HepG2 (cell line): Measurements from ENCODE around the gene OVOL2. TPM values are rescaled to one million over a fixed set of nuclear protein-coding genes. Genes with fewer than 3 reads are reported as not detected.

Source experiments
- ATAC-seq: fragments of 200-7000 bp; cut with Tn5 transposase; 3 replicates; pipeline ENCODE4 v1.9.1; 2020; ENCODE audit warnings: mild to moderate bottlenecking, moderate library complexity
- BruUV-seq: library from RNA; stranded (reverse); fragments of 400-500 nt; replicated peaks from 2 replicates; lab custom pipeline; 2021; lab: Mats Ljungman, UMichigan
- CTCF ChIA-PET: fragments of 300-600 bp; formaldehyde crosslinking; extraction: SDS; loops from one replicate; lab custom pipeline; 2021; ENCODE audit warnings: low total read pairs, inconsistent platforms, low intra/inter-chr PET ratio; lab: Yijun Ruan, JAX
- POLR2A ChIA-PET: fragments of 350-600 bp; sonication (Branson Sonifier 250); formaldehyde crosslinking; loops from one replicate; lab custom pipeline; 2020; ENCODE audit warnings: antibody characterized with exemption, inconsistent platforms; lab: Yijun Ruan, JAX
- DNase-seq: peaks from one replicate; pipeline ENCODE4 v3.0.0-alpha.2; 2015; ENCODE audit warnings: low spot score
- FAIRE-seq: peaks from 3 replicates; lab custom pipeline; 2011; peaks lifted over from hg19 to GRCh38; lab: Jason Lieb, UNC
- H2AFZ ChIP-seq: one replicate; pipeline ENCODE4 v1.6.1; 2011; ENCODE audit warnings: low read length, inconsistent platforms
- H3K27ac ChIP-seq: fragments of 300-600 bp; 3 replicates; pipeline ENCODE4 v1.8.0; 2011; ENCODE audit warnings: mixed run types, mild to moderate bottlenecking, mixed read lengths, low read length, inconsistent platforms; ENCODE audit not compliant: insufficient read depth; ENCODE audit errors: extremely low read length
- H3K27me3 ChIP-seq, 2 experiments: fragments of 200-600 bp in 1 of 2; 2 replicates in 1 of 2; 3 replicates in 1 of 2; pipeline versions ENCODE4 v1.6.0 to v1.8.0; 2011; ENCODE audit warnings: low read length in 2 of 2, mild to moderate bottlenecking in 2 of 2, moderate library complexity in 2 of 2, inconsistent platforms in 1 of 2; ENCODE audit not compliant: insufficient read depth in 2 of 2, control insufficient read depth in 1 of 2
- H3K36me3 ChIP-seq, 2 experiments: fragments of 200-600 bp in 1 of 2; replicated peaks in 1 of 2; 2 replicates in 1 of 2; 3 replicates in 1 of 2; pipeline versions ENCODE4 v1.5.1 to v1.8.0; 2011; ENCODE audit warnings: low read length in 2 of 2, inconsistent platforms in 1 of 2; ENCODE audit not compliant: insufficient read depth in 2 of 2, control insufficient read depth in 1 of 2
- H3K4me1 ChIP-seq: 2 replicates; pipeline ENCODE4 v1.5.1; 2012; ENCODE audit warnings: low read length, inconsistent platforms; ENCODE audit not compliant: insufficient read depth
- H3K4me2 ChIP-seq: 2 replicates; pipeline ENCODE4 v1.6.0; 2011; ENCODE audit warnings: low read depth, low read length, inconsistent platforms
- H3K4me3 ChIP-seq, 3 experiments: fragments of 200-600 bp in 1 of 3; sonication (generic), shearing (Covaris generic) in 1 of 3; replicated peaks in 1 of 3; 2 replicates each; pipeline ENCODE4 v1.5.1; 2011 to 2016; ENCODE audit warnings: low read length in 3 of 3, inconsistent platforms in 2 of 3, low read depth in 2 of 3, mild to moderate bottlenecking in 2 of 3, control low read depth in 1 of 3, mixed read lengths in 1 of 3; ENCODE audit not compliant: insufficient read depth in 1 of 3
- H3K79me2 ChIP-seq: one replicate; pipeline ENCODE4 v1.6.1; 2011; ENCODE audit warnings: low read length, inconsistent platforms; ENCODE audit not compliant: insufficient read depth
- H3K9ac ChIP-seq: 2 replicates; pipeline ENCODE4 v1.6.0; 2011; ENCODE audit warnings: mild to moderate bottlenecking, low read depth, low read length, inconsistent platforms; ENCODE audit not compliant: insufficient read depth
- H3K9me3 ChIP-seq: 2 replicates; pipeline ENCODE4 v1.5.1; 2012; ENCODE audit warnings: mild to moderate bottlenecking, low read length
- H4K20me1 ChIP-seq: 2 replicates; pipeline ENCODE4 v1.6.0; 2011; ENCODE audit warnings: inconsistent platforms, mild to moderate bottlenecking, low read length, moderate library complexity; ENCODE audit not compliant: insufficient read depth
- AHR ChIP-seq: IDR thresholded peaks from 2 replicates; pipeline ENCODE4 v1.6.1; 2018; ENCODE audit warnings: missing genetic modification reagents, missing compliant biosample characterization
- PHF5A ChIP-seq: IDR thresholded peaks from one replicate; pipeline ENCODE4 v1.6.1; 2018; ENCODE audit warnings: low read depth, missing genetic modification reagents; ENCODE audit not compliant: unreplicated experiment
- SMC3 ChIP-seq: IDR thresholded peaks from 2 replicates; pipeline ENCODE4 v1.6.1; 2011; ENCODE audit warnings: low read length, improper control_type of control experiment
- SOX13 ChIP-seq, 3 experiments: fragments of 450-650 bp in 1 of 3; sonication (generic) in 1 of 3; formaldehyde crosslinking in 1 of 3; IDR thresholded peaks in 2 of 3; conservative IDR thresholded peaks in 1 of 3; 2 replicates each; pipeline versions ENCODE4 v1.5.0 to v1.6.1; 2016 to 2020; ENCODE audit warnings: antibody characterized with exemption in 1 of 3, mild to moderate bottlenecking in 1 of 3, missing compliant biosample characterization in 1 of 3, missing genetic modification reagents in 1 of 3, moderate library complexity in 1 of 3
- SOX5 ChIP-seq: IDR thresholded peaks from 2 replicates; pipeline ENCODE4 v1.6.1; 2016; ENCODE audit warnings: borderline replicate concordance
- SOX6 ChIP-seq, 2 experiments: fragments of 450-650 bp in 1 of 2; sonication (generic) in 1 of 2; formaldehyde crosslinking in 1 of 2; IDR thresholded peaks; 2 replicates each; pipeline versions ENCODE4 v1.4.0 to v1.6.1; 2017 to 2020; ENCODE audit warnings: antibody characterized with exemption in 1 of 2, mild to moderate bottlenecking in 1 of 2, missing genetic modification reagents in 1 of 2
- SP5 ChIP-seq: IDR thresholded peaks from 2 replicates; pipeline ENCODE4 v1.6.1; 2016; ENCODE audit warnings: low read depth, borderline replicate concordance
- U2AF2 ChIP-seq: fragments of 200-400 bp; formaldehyde crosslinking; IDR thresholded peaks from 2 replicates; pipeline ENCODE4 v1.6.1; 2017; ENCODE audit warnings: low read depth, mild to moderate bottlenecking, low read length
- ZBTB38 ChIP-seq: sonication (generic); formaldehyde crosslinking; IDR thresholded peaks from 2 replicates; pipeline ENCODE4 v1.5.1; 2020; ENCODE audit warnings: mild to moderate bottlenecking, missing genetic modification reagents
- ZNF547 ChIP-seq: sonication (generic); formaldehyde crosslinking; IDR thresholded peaks from 2 replicates; pipeline ENCODE4 v1.5.1; 2020; ENCODE audit warnings: mild to moderate bottlenecking, missing genetic modification reagents
- ZNF7 ChIP-seq: IDR thresholded peaks from 2 replicates; pipeline ENCODE4 v1.6.1; 2016; ENCODE audit warnings: missing biosample characterization, missing genetic modification reagents
- WGBS: methylation state at CpG from one replicate; pipeline ENCODE4 v1.1.6; 2017; ENCODE audit warnings: low lambda C conversion rate; 5-methylcytosine and 5-hydroxymethylcytosine counted together
- in situ Hi-C: cut with HindIII; loops from 2 replicates; pipeline ENCODE4 v1.10.0; 2017; ENCODE audit warnings: low pct_unique_long_range_greater_than_20kb; ENCODE audit not compliant: extremely low pct_ligation_motif_present
- intact Hi-C: fragments of 100-400 bp; cut with micrococcal nuclease; formaldehyde crosslinking; loops from one replicate; pipeline ENCODE4 v1.10.0; 2022; ENCODE audit not compliant: unreplicated experiment
- polyA plus RNA-seq, 8 experiments: library from polyadenylated mRNA; depleted of rRNA in 3 of 8; stranded (reverse) in 7 of 8; unstranded in 1 of 8; fragments of >200 nt; fragmentation: Illumina TruSeq in 4 of 8; extraction: Trizol in 4 of 8; gene quantifications; 2 replicates each; pipeline versions ENCODE4 v1.2.1 to v1.2.3, GENCODE V29; 2011 to 2016; ENCODE audit warnings: low read depth in 4 of 8, missing spikeins in 1 of 8, mixed read lengths in 1 of 8; ENCODE audit not compliant: insufficient read depth in 1 of 8
- total RNA-seq, 5 experiments: library from RNA; depleted of rRNA; stranded (reverse); fragments of >200 nt; fragmentation: Illumina TruSeq; extraction: Trizol; gene quantifications; 2 replicates each; pipeline ENCODE4 v1.2.3, GENCODE V29; 2016; ENCODE audit warnings: low read depth in 1 of 5
- TF ChIP-seq, protein P1 (sequence below), 2 experiments: sonication (generic) in 1 of 2; formaldehyde crosslinking in 1 of 2; IDR thresholded peaks; 2 replicates each; pipeline versions ENCODE4 v1.4.0 to v1.6.1; 2016 to 2020; ENCODE audit warnings: borderline replicate concordance in 1 of 2, low read depth in 1 of 2, mild to moderate bottlenecking in 1 of 2, missing genetic modification reagents in 1 of 2
- TF ChIP-seq, protein P2 (sequence below): sonication (generic); formaldehyde crosslinking; IDR thresholded peaks from 2 replicates; pipeline ENCODE4 v1.8.0; 2022; ENCODE audit warnings: missing genetic modification reagents, mild to moderate bottlenecking, borderline replicate concordance
- TF ChIP-seq, protein P3 (sequence below): sonication (generic); formaldehyde crosslinking; IDR thresholded peaks from 2 replicates; pipeline ENCODE4 v1.4.0; 2020; ENCODE audit warnings: missing genetic modification reagents

OVOL2 gene
- total and polyA plus RNA-seq, 2 of the 13 experiments (the other 11 are each of a cell fraction or from before 2014, with no cell fraction given), result 0.20 to 0.31 TPM

DNA sequence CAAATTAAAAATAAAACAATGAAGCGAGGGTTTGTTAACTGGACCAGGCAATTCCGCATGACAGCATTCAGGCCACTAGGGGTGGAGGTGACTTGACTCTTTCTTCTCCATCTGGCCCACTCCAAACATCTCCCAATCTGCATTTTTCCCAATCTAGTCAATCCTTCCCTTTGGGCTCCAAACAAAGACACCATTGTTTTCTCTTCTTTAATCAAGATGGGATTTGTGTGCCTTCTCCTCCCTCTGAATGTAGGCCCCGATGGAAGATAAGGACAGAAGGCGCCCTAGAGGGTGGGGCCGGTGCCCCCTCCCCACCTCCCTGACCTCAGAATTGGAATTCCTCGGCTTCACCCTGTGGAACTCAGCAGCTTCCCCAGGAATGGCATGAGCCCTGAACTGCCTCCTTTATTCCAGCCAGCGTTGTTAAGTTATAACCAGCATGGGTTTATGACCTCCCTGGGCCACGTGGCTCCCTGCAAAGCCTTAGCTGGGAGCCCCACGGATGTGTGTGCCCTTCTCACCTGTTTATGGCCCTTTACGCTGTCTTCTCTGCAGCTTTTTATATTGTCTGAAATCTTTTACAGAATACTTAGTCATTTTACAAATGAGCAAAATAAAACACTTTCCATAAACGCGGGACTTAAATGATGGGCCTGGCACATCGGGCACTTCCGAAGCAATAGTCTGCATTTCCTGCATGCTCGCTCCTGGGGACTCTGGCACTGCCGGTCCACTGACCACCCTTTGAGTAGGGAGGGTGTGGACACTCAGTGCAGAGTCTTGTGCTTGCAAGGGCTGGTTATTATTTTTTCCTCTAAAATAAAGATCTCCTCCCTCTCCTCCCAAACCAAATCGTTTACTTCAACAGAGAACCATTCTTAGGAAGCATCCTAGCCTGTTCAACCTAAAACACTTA, 24.5 kb downstream of the OVOL2 start:
- FAIRE-seq (peak; percentile 73), DNase-seq (peak; percentile 89), ATAC-seq (peak; percentile 52)
- peaks cover 0 to 30% of the 10 kb centered on the region in 2 experiments; a peak in 3 of 5 replicates for H3K27me3 ChIP-seq
- no peak overlapping the region for H3K27ac ChIP-seq
- WGBS, result 27% methylated on average over 17 of the region's 17 CpGs
- no peaks in the 10 kb centered on the region for H3K9me3 ChIP-seq
- no peaks in the 10 kb centered on the region for H4K20me1 ChIP-seq
- intact Hi-C loops, result no loop called here
- H3K4me3 ChIP-seq, result no peak overlapping the region
- H3K4me2 ChIP-seq, result peak overlapping the region; percentile 30
- no peak overlapping the region for H2AFZ ChIP-seq
- no peaks in the 10 kb centered on the region for H3K36me3 ChIP-seq
- in situ Hi-C loops, result no loop called here
- POLR2A ChIA-PET, result no interaction called here
- H3K79me2 ChIP-seq, result no peaks in the 10 kb centered on the region
- no peak overlapping the region for H3K9ac ChIP-seq
- CTCF ChIA-PET, result interaction anchor here (0.9 kb wide), 1 partner anchor 243 kb away, joined by 3 read pairs; no protein-coding TSS in a partner anchor
- peaks cover 44% of the 10 kb centered on the region for H3K4me1 ChIP-seq
- no TSS peak for BruUV-seq
- TF ChIP-seq SOX5, result peak; percentile 45; the same call in 1 of the 2 replicates
- TF ChIP-seq ZNF7 (CRISPR knock-in tag), result 0 out of 2 replicates have a peak, but pooled peaks have one; percentile 40
- 0 out of 2 replicates have a peak, but pooled peaks have one; percentile 17 for TF ChIP-seq SMC3
- TF ChIP-seq ZNF547 (CRISPR knock-in tag), result 0 out of 2 replicates have a peak, but pooled peaks have one; percentile 31
- no peak for TF ChIP-seq ZBTB38 (CRISPR knock-in tag)
- 0 out of 2 replicates have a peak, but pooled peaks have one; percentile 33 for TF ChIP-seq AHR (CRISPR knock-in tag)
- TF ChIP-seq U2AF2, result no peak
- TF ChIP-seq, protein P1, sequence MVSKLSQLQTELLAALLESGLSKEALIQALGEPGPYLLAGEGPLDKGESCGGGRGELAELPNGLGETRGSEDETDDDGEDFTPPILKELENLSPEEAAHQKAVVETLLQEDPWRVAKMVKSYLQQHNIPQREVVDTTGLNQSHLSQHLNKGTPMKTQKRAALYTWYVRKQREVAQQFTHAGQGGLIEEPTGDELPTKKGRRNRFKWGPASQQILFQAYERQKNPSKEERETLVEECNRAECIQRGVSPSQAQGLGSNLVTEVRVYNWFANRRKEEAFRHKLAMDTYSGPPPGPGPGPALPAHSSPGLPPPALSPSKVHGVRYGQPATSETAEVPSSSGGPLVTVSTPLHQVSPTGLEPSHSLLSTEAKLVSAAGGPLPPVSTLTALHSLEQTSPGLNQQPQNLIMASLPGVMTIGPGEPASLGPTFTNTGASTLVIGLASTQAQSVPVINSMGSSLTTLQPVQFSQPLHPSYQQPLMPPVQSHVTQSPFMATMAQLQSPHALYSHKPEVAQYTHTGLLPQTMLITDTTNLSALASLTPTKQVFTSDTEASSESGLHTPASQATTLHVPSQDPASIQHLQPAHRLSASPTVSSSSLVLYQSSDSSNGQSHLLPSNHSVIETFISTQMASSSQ (IDR thresholded peaks at IDR 0.05; ENCODE audit: low read depth), result no peak
- TF ChIP-seq, protein P1 (CRISPR knock-in tag; IDR thresholded peaks at IDR 0.05; ENCODE audit: borderline replicate concordance), result 0 out of 2 replicates have a peak, but pooled peaks have one; percentile 18
- TF ChIP-seq, protein P2, sequence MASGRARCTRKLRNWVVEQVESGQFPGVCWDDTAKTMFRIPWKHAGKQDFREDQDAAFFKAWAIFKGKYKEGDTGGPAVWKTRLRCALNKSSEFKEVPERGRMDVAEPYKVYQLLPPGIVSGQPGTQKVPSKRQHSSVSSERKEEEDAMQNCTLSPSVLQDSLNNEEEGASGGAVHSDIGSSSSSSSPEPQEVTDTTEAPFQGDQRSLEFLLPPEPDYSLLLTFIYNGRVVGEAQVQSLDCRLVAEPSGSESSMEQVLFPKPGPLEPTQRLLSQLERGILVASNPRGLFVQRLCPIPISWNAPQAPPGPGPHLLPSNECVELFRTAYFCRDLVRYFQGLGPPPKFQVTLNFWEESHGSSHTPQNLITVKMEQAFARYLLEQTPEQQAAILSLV, result no peak
- no peak for TF ChIP-seq PHF5A
- TF ChIP-seq SOX13 (IDR thresholded peaks at IDR 0.05), result no peak
- TF ChIP-seq SOX13 (CRISPR knock-in tag; conservative IDR thresholded peaks at IDR 0.05 in 1 of 2, IDR thresholded peaks at IDR 0.05 in 1 of 2), result peak in 1 of 2 experiments; percentile 78; a peak in 2 of 4 replicates
- TF ChIP-seq, protein P3, sequence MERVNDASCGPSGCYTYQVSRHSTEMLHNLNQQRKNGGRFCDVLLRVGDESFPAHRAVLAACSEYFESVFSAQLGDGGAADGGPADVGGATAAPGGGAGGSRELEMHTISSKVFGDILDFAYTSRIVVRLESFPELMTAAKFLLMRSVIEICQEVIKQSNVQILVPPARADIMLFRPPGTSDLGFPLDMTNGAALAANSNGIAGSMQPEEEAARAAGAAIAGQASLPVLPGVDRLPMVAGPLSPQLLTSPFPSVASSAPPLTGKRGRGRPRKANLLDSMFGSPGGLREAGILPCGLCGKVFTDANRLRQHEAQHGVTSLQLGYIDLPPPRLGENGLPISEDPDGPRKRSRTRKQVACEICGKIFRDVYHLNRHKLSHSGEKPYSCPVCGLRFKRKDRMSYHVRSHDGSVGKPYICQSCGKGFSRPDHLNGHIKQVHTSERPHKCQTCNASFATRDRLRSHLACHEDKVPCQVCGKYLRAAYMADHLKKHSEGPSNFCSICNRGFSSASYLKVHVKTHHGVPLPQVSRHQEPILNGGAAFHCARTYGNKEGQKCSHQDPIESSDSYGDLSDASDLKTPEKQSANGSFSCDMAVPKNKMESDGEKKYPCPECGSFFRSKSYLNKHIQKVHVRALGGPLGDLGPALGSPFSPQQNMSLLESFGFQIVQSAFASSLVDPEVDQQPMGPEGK (CRISPR knock-in tag), result peak; percentile 98
- TF ChIP-seq SP5 (CRISPR knock-in tag), result peak; percentile 60; the same call in 1 of the 2 replicates
- TF ChIP-seq SOX6 (IDR thresholded peaks at IDR 0.05), result no peak
- peak; percentile 65 for TF ChIP-seq SOX6 (CRISPR knock-in tag; IDR thresholded peaks at IDR 0.05)
